Rectal smooth muscle tissue (tissue), 1 donor: ENCODE data around the gene CEP85L.

Source experiments
- H3K27ac ChIP-seq: one replicate; pipeline ENCODE4 v1.7.0; 2013; ENCODE audit warnings: low read depth, low read length, inconsistent platforms
- H3K27me3 ChIP-seq: one replicate; pipeline ENCODE4 v1.7.0; 2013; ENCODE audit warnings: low read length; ENCODE audit not compliant: control insufficient read depth, insufficient read depth
- H3K36me3 ChIP-seq: one replicate; pipeline ENCODE4 v1.7.0; 2013; ENCODE audit warnings: low read length; ENCODE audit not compliant: control insufficient read depth, insufficient read depth
- H3K4me1 ChIP-seq: one replicate; pipeline ENCODE4 v1.7.0; 2013; ENCODE audit warnings: low read length; ENCODE audit not compliant: control insufficient read depth, insufficient read depth
- H3K4me3 ChIP-seq: one replicate; pipeline ENCODE4 v1.7.0; 2013; ENCODE audit warnings: low read length
- H3K9ac ChIP-seq: one replicate; pipeline ENCODE4 v1.7.0; 2013; ENCODE audit warnings: low read length

Gene CEP85L

DNA sequence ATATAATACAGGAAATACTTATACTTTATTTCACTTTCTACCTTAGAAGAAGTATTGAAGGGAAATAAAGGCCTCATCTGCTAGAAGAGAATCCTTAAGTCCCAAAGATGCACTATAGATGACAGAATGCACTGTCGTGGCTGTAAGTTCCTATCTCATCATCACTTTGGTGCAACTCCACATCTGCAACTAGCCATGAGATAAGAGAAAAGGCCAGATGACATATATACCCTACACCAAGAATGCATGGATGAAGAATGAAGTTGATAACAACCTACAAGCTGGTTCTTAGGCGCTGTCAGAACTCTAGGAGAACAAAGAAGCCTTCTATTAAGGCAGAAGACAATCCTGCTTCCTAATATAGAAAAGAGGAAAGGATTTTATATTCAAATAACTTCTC lies 114.9 kb downstream of the CEP85L start:
- H3K27me3 ChIP-seq: no peaks in the 10 kb centered on the region
- no peaks in the 10 kb centered on the region for H3K36me3 ChIP-seq
- H3K27ac ChIP-seq: no peak overlapping the region
- H3K9ac ChIP-seq: no peak overlapping the region
- no peaks in the 10 kb centered on the region for H3K4me1 ChIP-seq
- no peak overlapping the region for H3K4me3 ChIP-seq

DNA sequence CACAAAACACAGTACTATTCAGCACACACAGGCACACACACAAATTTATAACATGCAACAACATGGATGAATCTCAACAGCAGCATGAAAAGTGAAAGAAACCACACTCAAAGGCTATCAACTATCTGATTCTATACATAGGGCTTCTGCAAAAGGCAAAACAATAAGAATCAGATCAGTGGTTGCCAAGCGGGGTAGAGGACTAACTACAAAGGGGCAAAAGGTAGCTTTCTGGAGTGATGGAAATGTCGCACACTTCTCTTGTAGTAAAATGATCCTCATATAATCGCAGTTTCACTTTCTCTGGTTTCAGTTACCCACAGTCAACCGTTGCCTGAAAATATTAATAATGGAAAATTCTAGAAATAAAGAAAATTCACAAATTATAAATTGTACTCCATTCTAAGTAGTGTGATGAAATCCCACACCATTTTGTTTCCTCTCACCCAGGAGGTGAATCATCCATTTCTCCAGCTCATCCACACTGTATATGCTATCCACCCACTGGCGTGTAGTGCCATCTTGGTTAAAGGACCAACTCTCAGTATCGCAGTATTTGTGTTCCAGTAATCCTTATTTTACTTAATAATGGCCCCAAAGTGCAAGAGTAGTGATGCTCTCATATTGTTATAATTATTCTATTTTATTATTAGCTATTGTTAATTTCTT lies 116.1 kb downstream of the CEP85L start:
- Histone ChIP-seq H3K36me3 (no peaks in the 10 kb centered on the region), H3K27me3 (no peaks in the 10 kb centered on the region), H3K4me1 (no peaks in the 10 kb centered on the region), H3K4me3 (no peak overlapping the region), H3K27ac (no peak overlapping the region), H3K9ac (no peak overlapping the region)

DNA sequence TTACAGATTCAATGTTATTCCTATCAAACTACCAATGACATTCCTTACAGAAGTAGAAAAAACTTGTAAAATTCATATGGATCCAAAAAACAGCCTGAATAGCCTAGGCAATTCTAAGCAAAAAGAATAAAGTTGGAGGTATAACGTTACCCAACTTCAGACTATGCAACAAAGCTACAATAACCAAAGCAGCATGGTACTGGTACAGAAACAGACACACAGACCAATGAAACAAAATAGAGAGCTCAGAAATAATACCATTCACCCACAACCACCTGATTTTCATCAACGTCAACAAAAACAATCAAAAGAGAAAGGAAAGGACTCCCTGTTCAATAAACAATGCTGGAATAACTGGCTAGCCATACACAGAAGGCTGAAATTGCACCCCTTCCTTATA lies 120.4 kb downstream of the CEP85L start:
- Histone ChIP-seq H3K4me1 (peaks cover 14% of the 10 kb centered on the region), H3K4me3 (no peak overlapping the region), H3K36me3 (no peaks in the 10 kb centered on the region), H3K27me3 (no peaks in the 10 kb centered on the region), H3K9ac (no peak overlapping the region), H3K27ac (no peak overlapping the region)

DNA sequence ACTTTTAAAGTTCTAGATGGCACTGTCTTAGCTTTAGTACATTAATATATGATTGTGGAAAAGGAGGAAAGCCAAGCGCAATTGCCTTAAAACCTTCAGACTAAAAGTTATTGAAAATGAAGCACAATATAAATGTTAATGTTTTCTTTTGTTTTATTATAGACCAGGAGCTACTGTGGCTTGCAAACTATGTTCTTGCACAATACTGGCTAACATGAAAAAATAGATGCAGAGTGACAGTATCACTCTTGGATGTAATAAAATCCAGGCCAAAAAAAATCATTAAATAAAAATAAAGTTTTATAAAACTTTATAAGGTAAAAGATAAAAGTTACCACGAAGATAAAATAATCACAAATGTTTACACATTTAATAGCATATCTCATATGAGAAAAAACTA lies 121.6 kb downstream of the CEP85L start:
- Histone ChIP-seq H3K27me3 (no peaks in the 10 kb centered on the region), H3K27ac (no peak overlapping the region), H3K4me3 (no peak overlapping the region), H3K9ac (no peak overlapping the region), H3K36me3 (no peaks in the 10 kb centered on the region), H3K4me1 (peaks cover 23% of the 10 kb centered on the region)

DNA sequence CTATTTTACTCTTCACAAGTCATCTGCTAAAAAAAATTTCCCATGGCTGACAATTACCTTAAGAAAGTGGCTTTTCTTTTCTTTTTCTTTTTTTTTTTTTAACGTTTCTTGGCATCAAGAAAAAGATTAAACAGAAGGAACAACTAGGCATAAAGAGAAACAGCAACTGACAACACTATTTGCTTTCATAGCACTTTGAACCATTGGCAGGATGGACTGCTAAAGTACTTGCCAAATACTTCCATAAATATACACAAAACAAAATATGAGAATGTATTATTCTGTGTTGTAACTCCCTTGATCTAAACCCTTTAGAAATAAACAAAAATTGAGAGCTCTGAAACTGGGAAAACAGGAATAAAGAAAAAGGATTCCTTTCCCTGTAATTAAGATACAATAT lies 123.3 kb downstream of the CEP85L start:
- H3K4me1 ChIP-seq: peaks cover 23% of the 10 kb centered on the region

DNA sequence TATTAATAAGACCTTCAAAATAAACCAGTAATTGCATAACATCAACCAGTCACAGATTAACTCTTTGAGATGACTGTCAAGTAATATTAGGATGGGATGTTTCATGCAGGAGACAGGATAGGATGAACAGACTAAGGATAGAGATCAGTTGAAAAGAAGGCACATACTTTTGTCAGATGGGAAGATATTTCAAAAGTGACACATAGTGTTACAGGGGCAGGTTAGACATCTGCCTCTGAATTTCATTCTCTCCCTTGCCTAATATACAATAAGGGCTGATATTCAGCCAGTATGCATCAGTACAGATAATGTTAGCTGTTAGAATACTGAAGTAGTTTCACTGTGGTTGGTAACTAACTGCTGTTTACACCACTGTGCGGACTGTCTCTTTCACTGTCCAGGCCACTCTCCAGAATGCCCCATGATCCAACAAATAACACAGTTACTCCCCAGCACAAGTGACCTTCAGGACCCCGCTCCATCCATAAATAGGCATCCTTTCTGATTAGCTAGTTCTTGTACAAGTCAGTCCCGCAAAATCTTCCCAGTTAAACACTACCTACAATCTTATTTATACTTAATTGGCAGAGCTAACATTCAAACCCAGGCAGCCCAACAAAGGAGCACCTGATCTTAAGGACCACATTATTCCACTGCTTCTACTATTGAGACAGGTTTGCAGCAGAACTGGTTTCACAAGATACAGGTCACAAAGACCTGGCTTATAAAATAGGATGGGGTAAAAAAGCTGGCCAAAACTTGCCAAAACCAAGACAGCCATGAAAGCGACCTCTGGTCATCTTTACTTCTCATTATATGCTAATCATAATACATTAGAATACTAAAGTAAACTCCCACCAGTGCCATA lies 125.2 kb downstream of the CEP85L start:
- H3K4me3 ChIP-seq: peak overlapping the region; percentile 7
- H3K4me1 ChIP-seq: peaks cover 23% of the 10 kb centered on the region
- H3K36me3 ChIP-seq: no peaks in the 10 kb centered on the region
- H3K27me3 ChIP-seq: no peaks in the 10 kb centered on the region
- H3K9ac ChIP-seq: no peak overlapping the region
- H3K27ac ChIP-seq: peak overlapping the region; percentile 78

More for the DNA sequence above, 123.3 kb downstream of the CEP85L start:
- Histone ChIP-seq H3K4me3 (no peak overlapping the region), H3K36me3 (no peaks in the 10 kb centered on the region), H3K9ac (no peak overlapping the region), H3K27me3 (no peaks in the 10 kb centered on the region), H3K27ac (peak overlapping the region; percentile 14)

DNA sequence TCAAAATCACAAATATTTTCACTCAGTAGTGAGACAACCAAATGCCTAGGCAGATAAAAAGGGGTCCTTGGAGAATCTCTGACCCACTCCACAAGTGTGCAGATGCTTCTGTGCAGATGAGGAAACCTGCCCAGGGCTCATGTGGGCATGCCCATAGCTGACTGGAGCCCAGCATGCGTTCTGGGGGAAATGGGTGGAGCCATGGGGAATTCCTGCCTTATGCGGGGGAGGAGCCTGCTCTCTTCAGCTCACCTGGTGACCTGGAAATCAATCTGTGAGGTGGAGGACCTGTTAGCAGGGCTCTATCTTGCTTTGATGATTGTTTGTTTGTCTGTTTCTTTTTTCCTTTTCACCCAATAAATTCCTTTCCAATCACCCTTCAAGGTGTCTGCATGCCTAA lies 126.7 kb downstream of the CEP85L start:
- Histone ChIP-seq H3K36me3 (no peaks in the 10 kb centered on the region), H3K27ac (peak overlapping the region; percentile 78), H3K27me3 (no peaks in the 10 kb centered on the region), H3K4me3 (no peak overlapping the region), H3K4me1 (peaks cover 23% of the 10 kb centered on the region), H3K9ac (no peak overlapping the region)

DNA sequence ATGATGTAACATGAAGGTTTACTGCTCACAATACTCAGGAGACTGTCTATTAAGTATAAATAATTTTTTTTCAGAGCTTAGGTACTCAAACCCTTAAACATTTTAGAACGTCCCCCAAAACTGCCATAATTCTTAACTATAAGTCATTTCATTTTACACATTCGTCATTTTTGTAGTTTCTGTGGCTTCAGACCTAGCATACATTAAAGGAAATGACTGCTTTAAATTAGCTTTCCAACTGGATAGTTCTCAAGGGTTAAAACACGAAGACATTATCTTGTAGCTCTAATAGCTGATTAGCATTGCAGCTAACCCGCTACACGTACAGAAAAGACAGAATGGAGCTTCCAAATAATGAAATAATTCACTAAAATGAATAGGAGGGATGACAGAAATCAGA lies 128.2 kb downstream of the CEP85L start:
- no peaks in the 10 kb centered on the region for H3K36me3 ChIP-seq
- peaks cover 20% of the 10 kb centered on the region for H3K4me1 ChIP-seq
- H3K27me3 ChIP-seq: no peaks in the 10 kb centered on the region
- no peak overlapping the region for H3K4me3 ChIP-seq
- no peak overlapping the region for H3K9ac ChIP-seq
- no peak overlapping the region for H3K27ac ChIP-seq

DNA sequence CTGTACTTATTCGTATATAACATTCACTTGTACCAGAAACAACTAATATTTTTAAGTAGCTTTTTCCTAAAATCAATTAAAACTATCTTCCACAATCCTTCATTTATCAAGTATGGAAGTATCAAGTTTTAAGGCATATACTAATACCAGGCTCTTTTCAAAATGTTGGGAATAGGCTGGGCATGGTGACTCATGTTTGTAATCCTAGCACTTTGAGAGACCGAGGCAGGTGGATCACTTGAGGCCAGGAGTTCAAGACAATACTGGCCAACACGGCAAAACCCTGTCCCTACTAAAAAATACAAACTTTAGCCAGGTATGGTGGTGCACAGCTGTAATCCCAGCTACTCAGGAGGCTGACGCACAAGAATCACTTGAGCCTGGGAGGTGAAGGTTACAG lies 129.0 kb downstream of the CEP85L start:
- Histone ChIP-seq H3K27ac (no peak overlapping the region), H3K4me3 (no peak overlapping the region), H3K9ac (no peak overlapping the region), H3K36me3 (no peaks in the 10 kb centered on the region), H3K27me3 (no peaks in the 10 kb centered on the region), H3K4me1 (peaks cover 17% of the 10 kb centered on the region)

DNA sequence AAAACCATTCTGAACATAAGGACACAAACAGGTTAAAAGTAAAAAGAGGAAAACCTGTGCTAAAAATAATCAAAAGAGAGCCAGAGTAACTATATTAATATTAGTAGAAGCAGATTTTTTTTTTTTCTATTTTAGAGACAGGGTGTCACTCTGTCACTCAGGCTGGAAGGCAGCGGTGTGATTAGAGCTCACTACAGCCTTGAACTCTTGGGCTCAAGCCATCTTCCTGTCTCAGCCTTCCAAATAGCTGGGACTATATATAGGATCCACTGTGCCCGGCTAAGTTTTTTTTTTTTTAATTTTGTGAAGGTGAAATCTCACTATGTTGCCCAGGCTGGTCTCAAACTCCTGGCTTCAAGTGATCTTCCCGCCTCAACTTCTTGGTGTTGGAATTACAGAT lies 136.7 kb downstream of the CEP85L start:
- Histone ChIP-seq H3K4me3 (no peak overlapping the region), H3K27me3 (no peaks in the 10 kb centered on the region), H3K36me3 (no peaks in the 10 kb centered on the region), H3K4me1 (peaks cover 5% of the 10 kb centered on the region), H3K27ac (no peak overlapping the region), H3K9ac (no peak overlapping the region)

DNA sequence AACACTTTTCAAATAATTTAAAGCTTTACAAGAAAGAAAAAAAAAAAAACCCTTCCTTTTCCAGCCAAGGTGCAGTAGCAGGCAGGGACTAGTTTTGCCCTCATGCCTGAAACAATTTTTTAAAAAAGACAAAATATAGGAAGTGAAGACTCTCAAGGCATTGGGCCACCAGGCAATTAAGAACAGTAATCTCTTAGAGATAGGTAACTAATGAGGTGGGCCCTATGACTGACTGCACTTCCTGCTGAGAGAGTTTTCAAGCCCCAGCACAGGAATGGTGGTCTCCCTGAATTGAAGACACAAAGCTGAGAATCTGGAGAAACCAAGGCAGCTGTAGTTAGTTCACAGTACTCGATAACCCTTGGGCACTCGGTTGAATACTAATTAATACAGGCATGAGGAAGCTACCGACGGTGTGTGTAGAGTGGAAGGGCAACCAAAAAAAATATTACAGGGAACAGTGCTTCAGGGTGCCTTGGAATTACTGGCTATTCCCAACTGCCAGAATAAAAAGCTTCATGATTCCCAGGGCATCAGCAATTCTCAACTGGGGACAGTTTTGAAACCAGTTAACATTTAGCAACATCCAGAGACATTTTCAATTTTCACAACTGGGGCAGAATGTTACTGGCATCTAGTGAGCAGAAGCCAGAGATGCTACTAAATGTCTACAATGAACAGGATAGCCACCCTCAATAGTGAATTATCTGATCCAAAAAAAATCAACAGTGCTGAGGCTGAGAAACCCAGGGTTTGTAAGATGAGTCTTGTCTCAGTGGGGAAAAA lies 139.3 kb downstream of the CEP85L start:
- no peak overlapping the region for H3K27ac ChIP-seq
- H3K9ac ChIP-seq: no peak overlapping the region
- H3K4me3 ChIP-seq: no peak overlapping the region
- H3K36me3 ChIP-seq: no peaks in the 10 kb centered on the region
- H3K27me3 ChIP-seq: no peaks in the 10 kb centered on the region
- H3K4me1 ChIP-seq: peaks cover 5% of the 10 kb centered on the region

DNA sequence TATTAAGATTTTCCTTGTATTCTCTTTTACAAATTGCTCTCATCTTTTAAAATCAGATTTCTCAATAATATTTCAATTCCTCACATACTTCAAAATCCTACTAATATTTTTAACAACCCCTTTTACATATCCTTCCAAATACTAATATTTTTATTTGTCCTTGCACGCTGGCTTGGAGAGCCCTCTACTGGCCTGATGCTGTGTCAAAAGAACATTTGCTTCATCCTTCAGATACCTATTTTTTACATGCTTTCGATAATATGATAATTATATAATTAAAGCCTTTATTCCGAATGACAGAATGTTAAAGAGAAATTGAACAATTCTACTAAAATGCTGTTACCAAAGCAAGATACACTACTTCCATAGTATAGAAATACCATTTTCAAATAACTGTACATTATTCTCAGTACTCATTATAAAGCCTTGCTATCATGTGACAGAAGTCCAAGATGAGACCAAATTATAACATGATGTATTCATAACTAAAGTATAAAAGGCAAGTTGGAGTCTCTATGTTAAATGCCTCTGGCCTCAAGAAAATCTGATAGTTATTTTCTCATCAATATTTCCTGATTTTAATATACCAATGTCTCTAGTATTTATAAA lies 142.3 kb downstream of the CEP85L start:
- Histone ChIP-seq H3K27ac (no peak overlapping the region), H3K27me3 (no peaks in the 10 kb centered on the region), H3K9ac (no peak overlapping the region), H3K4me3 (no peak overlapping the region), H3K4me1 (peaks cover 5% of the 10 kb centered on the region), H3K36me3 (no peaks in the 10 kb centered on the region)
